NCI-H69 (cell line): ENCODE results near the gene H2BK1.

Experiments
- DNase-seq: peaks from one replicate; lab custom pipeline; 2025; lab: John Stamatoyannopoulos, UW

H2BK1 gene

DNA sequence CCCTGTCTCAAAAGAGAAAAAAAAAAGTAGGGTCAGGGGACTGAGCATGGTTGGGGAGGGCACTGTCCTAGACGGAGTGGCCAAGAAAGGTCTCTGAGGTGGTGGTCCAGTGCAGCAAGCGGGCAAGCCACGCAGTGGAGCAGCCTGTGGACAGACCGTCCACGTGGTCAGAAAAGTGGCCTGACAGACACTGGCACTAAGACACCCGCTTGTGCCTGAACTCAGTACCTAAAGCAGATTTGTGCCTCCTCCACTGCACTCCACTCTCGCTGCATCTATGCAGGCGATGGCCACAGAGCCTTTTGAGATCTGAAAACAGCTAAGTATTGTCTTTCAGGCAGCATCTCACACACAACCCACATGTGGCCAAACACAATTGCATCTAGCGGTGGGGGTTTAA, 32.1 kb downstream of the H2BK1 start:
- no peak for DNase-seq

DNA sequence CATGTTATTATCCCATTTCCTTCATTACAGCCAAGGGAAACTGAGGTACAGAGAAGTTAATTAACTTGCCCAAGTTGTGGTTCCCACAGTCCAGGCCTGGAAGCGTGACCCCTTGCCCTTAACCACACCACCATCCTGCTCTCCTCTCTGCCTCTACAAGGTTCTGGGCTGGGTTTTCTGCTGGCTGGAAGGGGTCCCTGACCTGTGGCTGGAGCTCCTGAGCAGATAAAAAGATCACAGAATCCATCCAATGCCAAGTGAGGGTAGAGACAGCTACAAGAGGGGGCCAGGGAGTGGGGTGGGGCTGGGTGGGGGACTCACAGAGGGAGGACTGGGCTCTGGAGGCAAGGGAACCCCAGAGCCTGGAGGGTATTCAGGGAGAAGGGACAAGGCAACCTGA, 33.0 kb downstream of the H2BK1 start:
- DNase-seq: no peak

DNA sequence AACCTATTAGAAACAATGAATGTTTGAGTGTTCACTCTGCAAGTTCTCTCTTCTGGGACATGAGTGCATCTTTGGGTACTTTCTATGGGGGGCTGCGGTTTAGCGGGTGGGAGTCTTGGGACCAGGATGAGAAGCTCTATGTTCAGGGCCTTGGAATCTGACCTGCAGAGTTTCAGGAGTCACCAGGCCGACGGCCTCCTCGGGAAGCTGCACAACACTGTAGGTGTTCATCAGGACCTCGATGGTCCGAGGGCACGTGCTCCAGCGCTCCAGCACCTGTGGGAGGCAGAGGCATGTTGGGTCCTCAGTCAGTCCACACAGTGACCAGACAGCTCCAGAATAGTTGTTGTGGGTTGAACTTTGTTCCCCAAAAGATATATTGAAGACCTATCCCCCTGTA, 33.9 kb downstream of the H2BK1 start:
- no peak for DNase-seq

DNA sequence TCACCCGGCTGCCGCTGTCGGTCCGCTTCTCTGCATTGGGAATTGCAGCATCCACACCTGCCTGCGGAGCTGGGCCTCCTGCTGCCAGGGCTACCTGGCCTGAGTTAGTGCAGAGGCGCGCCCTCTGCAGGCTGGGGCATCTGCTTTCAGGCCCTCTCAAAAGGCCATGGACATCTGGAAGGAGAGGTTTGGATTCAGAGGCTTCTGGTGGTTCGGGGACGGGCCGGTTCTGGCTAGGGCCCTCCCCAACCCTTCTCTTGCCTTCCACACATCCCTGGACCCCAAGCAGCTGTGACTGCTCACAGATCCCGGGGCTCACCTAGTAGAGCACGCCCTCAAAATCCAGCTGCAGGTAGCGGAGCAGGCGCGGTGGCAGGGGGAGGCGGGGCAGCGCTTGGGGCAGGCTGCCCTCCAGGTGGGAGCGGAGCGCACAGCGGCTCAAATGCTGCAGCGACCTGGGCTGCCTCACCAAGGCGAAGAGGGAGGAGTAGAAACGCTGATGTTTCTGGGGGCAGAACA, 34.4 kb downstream of the H2BK1 start:
- peak; percentile 45 for DNase-seq

DNA sequence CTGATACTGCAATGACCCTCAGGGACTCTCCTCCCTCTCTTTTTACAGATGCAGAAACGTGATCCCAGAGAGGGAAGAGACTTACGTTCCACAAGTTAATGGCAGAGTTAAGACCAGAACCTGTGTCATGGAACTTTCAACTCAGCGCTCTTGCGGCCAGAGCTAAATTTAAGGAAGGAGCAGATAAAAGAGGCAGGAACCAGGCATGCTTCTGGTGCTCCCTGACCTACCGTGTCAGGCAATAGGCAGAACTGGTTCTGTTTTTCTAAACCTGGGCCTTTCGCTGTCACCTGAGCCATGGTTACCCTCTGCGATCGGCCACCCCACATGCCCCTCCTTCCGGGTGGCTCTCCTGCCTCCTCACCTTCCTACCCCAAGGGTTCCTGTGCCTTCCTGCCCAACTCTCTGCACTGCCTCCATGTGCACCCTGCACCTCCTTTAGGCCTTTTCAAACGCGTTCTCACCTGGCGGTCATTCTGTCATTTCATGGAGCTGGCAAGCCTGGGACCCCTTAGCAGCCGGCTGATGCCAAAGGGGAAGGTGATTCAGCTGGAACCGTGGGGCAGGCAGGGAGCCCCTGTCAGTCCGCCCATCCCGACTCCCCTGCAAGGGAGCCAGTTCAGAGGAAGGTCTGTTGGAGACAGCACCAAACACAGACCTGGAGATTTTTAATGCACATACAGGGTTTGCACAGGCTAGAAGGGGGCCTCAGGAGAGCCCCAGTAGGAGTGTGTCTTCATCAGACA, 35.1 kb downstream of the H2BK1 start:
- DNase-seq: no peak

DNA sequence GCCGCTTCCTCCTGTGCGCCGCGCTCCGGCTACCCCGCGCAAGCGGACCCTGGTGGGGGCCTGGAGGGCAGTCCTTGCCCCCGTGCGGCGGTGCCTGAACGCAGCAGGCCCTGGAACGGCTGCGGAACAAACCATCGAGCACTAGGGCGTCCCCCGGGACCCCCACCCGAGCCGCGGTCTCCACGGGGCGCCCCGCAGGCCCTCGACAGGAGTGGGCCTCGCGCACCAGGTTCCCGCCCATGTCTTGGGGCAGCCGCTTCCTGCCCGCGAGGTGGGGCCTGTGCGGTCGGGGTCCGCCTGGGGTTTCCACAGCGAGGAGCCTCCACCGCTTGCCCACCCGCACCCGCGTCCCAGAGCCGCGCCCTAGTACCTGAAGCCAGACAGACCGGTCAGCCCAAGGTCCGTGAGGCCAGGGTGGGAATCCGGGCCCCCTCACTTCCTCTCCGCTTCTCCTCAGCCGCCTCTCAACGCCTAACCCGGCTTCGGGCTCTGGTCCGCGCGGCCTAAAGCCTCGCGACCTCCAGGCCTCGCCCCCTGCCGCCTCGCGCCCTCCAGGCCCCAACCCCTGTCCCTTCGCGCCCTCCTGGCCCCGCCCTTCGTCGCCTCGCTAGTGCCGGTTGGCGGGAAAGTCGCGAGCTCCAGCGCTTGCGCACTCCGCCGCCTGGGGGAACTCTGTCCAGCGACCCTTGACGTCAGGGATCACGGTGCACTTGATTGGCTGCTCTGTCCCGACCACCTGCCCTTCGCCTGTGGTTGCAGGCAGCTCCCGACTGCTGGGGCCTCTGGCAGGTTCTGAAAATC, 35.8 kb downstream of the H2BK1 start:
- no peak for DNase-seq

DNA sequence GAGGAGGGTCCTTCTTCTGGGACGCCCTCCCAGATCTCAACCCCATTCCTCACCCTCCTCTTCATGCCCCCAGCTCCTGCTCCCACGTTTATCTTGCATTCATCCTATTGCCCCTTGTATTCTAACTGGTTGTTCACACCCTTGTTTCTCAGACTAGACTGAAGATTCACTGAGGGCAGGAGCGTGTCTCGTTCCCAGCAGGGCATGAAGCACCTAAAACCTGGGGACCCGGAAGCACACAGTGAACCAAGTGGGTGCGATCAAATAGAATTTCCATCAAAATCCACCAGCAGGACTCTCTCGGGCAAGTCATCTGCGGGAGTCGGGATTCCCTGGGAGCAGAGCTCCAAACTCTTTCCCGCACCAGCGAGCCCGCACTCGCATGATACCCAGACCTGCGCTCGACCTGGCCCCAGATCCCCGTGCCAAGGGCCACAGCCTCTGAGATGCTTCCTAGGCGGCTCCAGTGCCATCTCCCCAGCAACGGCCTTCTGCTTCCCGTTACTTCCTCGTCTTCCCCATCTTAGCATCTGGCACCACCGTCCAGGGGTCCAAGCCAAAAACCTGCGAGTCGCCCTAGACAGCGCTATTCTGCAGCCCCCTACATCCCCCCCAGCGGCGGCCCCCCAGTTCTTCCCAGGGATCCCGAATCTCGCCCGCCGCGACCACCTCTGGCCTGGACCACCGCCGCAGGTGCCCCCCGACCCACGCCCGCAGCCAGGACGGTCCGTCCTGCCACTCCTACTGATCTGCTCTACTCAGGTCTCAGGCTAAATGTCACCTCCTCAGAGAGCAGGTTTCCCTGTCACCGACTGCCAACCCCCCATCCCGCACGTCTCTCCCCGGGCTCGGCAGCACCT, 36.7 kb downstream of the H2BK1 start:
- no peak for DNase-seq

DNA sequence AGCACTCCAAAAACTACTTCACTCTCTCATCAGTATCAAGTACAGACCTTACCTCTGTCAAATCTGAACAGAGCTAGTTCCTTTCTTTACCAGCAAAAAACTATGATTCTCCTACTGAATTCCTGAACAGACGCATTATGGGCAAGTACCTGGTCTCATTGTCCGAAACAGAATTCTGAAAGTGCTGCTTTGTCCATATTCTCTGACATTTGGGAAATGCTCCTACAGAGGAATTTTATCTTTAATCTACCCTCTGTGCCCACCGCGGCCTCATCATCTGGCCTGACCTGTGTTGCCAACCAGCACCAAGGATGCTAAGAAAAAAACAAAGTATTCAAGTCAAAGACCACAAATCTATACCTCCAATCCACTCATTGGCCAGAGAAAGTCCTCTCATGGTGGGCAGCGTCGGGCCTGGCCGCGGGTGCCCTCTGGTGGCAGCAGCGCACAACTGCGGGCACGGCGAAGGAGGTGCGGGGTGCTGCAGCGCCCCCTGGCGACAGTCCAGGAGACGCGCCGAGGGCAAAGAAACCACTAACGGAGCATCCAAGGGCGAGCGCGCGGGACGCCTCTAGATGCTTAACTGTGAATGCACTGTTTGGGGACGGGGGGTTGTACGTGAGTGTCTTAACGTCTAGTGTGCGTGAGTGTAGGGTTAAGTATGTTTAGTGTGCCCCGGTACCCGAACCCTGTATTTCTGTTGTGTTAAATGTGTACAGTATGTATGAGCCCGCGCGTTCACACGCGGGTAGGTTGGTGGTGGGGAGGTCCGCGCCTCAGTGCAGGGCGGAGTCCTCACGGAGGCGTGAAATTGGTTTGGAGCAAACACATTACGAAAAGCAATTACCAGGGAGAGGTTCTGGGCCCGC, 37.8 kb downstream of the H2BK1 start:
- peak; percentile 74 for DNase-seq

DNA sequence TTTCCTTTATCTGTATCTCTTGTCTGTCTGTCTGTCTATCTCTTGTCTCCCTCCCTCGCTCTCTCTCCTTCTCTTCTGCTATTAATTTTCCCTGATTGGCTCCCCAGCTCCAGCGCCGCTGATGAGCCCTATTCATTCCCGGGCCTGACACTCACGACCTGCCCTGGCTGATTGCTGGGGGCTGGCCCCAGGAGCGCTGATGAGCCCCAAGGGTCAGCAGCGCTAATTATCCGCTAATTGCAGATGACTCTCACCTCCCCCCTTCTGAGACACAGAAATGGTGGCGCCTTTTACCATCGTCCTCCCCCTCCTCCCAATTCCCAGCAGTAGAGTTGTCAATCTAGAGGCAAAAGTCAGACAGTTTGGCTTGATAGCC, 41.5 kb downstream of the H2BK1 start:
- no peak for DNase-seq

DNA sequence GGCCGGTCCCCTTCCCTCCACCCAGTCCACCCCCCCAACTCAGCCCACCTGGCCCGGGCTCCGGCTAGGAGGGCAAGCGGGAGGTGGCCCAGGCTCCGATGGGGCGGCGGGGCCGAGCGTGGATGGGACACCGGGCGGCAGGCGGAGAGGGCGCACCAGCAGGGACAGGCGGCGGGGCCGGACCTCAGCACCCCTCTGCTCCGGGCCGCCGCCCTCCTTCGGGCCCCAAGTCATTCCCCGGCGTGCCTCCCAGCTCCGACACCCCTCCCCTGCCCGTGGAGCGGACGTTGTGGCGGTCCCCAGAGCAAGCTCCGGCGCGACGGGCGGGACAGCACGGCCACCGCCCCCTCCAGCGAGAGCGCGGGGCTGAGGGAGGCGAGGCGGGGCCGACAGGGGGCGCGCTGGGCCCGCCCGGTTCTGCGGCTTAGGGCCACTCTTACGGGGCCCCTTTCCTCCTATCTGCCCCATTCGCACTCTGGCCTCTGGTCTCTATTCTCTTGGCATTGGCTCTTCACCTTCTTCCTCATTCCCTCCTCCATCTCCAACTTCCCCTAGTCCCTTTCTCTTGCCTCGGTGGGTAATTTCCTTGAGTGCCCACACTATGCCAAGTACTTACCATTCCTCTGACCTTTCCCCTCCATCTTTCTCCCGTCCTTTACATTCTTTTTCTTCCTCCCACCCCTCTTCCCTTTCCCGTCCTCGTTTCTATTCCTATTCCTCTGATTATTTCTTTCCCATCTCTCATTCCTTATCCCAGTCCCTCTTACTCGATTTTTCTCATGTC, 42.1 kb downstream of the H2BK1 start:
- peak; percentile 59 for DNase-seq

DNA sequence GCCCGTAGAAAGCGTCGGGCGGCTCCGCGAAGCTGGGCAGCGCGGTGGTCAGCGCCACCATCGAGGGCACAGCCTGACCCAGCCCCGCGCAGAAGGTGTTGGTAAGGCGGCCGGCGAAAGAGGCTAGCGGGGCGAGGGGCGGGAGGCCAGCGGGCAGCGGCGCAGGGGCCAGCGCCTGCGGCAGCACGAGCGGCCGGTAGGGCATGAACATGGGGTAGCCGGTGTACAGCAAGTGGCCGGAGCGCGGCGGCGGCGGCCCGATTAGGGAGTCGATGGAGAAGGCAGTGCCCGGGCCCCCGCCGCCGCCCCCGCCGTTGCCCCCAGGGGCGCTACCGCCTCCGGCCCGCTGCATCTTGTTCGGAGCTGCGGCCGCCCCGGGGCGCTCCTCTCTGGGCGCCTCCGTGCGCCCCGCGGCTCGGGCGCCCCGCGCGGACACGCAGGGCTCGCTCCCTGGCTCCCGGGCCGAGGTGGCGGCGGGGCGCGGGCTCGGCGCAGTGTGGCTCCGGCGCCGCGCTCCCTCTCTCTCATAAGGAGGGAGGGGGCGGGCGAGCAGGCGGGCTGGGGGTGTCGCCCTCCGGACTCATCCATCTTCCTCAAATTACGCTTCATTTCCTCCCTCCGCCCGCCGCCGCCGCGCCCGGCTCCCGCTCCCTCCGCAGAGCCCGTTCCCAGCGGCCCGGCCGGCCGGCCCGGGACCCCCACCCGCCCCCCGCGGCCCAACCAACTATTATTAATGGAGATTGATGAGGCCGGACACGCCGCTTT, 42.9 kb downstream of the H2BK1 start, which contains the start of gene GBX1:
TSS of gene GBX1 (minus strand) at position 498 of the 765 bp plus-strand sequence. CDS start at position 352, 146 bp downstream.
- peak; percentile 77 for DNase-seq

DNA sequence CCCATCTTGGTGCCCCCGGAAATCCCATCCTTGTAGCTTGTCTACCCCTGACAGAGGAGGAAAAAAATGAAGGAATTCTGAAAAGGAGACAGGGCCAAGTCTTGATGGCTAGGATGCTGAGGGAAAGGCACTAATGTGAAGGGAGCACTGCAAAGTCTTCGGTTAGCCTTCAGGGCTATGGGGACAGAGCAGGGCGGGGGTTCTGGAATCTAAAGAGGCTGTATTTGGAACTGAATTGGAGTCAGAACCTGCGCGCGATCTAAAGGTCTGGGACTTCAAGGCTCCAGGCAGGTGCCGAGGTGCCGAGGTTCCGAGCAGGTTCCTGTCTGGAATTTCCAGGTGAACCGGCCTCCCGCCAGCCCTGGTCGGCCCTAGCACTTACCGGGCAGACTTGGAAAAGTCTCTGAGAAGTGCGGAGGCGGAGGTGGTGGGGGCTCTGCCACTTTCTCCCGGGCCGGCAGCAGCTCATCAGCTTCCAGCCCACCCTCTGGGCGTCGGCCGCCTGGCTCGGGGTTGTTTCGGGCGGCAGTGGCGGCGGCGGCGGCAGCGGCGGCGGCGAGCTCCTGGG, 43.6 kb downstream of the H2BK1 start:
- DNase-seq: peak; percentile 43

DNA sequence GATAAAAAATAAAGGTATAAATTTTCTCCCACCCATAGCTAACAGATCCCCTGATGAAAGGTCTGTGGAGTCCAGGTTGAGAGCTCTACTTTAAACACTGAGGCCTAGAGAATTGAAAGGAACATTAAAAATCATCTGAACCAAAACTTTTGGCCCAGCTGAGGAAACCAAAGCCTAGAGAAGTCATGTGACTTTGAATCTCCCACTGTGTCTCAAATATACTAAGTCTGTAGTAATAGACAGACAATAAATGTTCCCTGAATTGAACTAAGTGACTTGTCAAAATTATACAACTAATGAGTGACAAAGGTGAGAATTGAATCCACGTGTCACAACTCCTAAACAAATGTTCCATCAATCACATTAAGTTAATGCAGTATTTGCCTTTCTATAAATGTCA, 48.5 kb downstream of the H2BK1 start:
- DNase-seq: no peak
